ENCODE data around the gene NCKAP5. TPM values are rescaled to one million over a fixed set of nuclear protein-coding genes. Genes with fewer than 3 reads are reported as not detected.

Gene NCKAP5
- total RNA-seq, 1 experiment from 2014 or later: 6.5 TPM

- DNase-seq (ENCODE audit: low read depth): no peak
These were observed 619.2 kb downstream of the NCKAP5 start for GRCh38 chr2:132949108-132949507.

GRCh38 chr2:132948211-132948610 is 620.1 kb downstream of the NCKAP5 start:
- DNase-seq (ENCODE audit: low read depth): no peak

- DNase-seq (ENCODE audit: low read depth): peak; percentile 23
These were observed 624.4 kb downstream of the NCKAP5 start for GRCh38 chr2:132943829-132944228.

- peak; percentile 26 for DNase-seq (ENCODE audit: low read depth)
These were observed 626.8 kb downstream of the NCKAP5 start for GRCh38 chr2:132941296-132942020.

GRCh38 chr2:132937629-132938028 is 630.6 kb downstream of the NCKAP5 start:
- peak; percentile 47 for DNase-seq (ENCODE audit: low read depth)

- no peak for DNase-seq (ENCODE audit: low read depth)
These were observed 631.5 kb downstream of the NCKAP5 start for GRCh38 chr2:132936791-132937190.

- peak; percentile 28 for DNase-seq (ENCODE audit: low read depth)
These were observed 632.0 kb downstream of the NCKAP5 start for GRCh38 chr2:132936261-132936660.

- DNase-seq (ENCODE audit: low read depth): no peak
These were observed 638.5 kb downstream of the NCKAP5 start for GRCh38 chr2:132929786-132930185.

- DNase-seq (ENCODE audit: low read depth): peak; percentile 82
These were observed 644.5 kb downstream of the NCKAP5 start for GRCh38 chr2:132923787-132924186.

- DNase-seq (ENCODE audit: low read depth): peak; percentile 21
These were observed 652.3 kb downstream of the NCKAP5 start for GRCh38 chr2:132915812-132916549.

GRCh38 chr2:132911726-132912724 is 656.2 kb downstream of the NCKAP5 start:
- no peak for DNase-seq (ENCODE audit: low read depth)

GRCh38 chr2:132910432-132910831 is 657.8 kb downstream of the NCKAP5 start:
- DNase-seq (ENCODE audit: low read depth): no peak

GRCh38 chr2:132909427-132909826 is 658.8 kb downstream of the NCKAP5 start:
- DNase-seq (ENCODE audit: low read depth): peak; percentile 18

- no peak for DNase-seq (ENCODE audit: low read depth)
These were observed 664.0 kb downstream of the NCKAP5 start for GRCh38 chr2:132904142-132904842.

- DNase-seq (ENCODE audit: low read depth): peak; percentile 10
These were observed 665.6 kb downstream of the NCKAP5 start for GRCh38 chr2:132902626-132903025.

- DNase-seq (ENCODE audit: low read depth): no peak
These were observed 666.6 kb downstream of the NCKAP5 start for GRCh38 chr2:132901661-132902060.

- no peak for DNase-seq (ENCODE audit: low read depth)
These were observed 671.2 kb downstream of the NCKAP5 start for GRCh38 chr2:132897111-132897510.

- DNase-seq (ENCODE audit: low read depth): no peak
These were observed 672.2 kb downstream of the NCKAP5 start for GRCh38 chr2:132896073-132896472.

- DNase-seq (ENCODE audit: low read depth): peak; percentile 64
These were observed 676.8 kb downstream of the NCKAP5 start for GRCh38 chr2:132891498-132891897.

- no peak for DNase-seq (ENCODE audit: low read depth)
These were observed 681.7 kb downstream of the NCKAP5 start for GRCh38 chr2:132886574-132886973.

- no peak for DNase-seq (ENCODE audit: low read depth)
These were observed 683.6 kb downstream of the NCKAP5 start for GRCh38 chr2:132884705-132885104.

Data from M059J (cell line).